GM20431 (cell line): ENCODE data around the gene ACSM2A.
"Not testable (repeated sequence)": the region's sequence is repeated elsewhere in the genome, so short reads cannot be mapped to it uniquely, and the experiment has no call there.

Experiments
- in situ Hi-C: fragments of 300-500 bp; cut with MseI, MboI; formaldehyde crosslinking; loops from one replicate; pipeline ENCODE4 v1.15.0; 2020; ENCODE audit warnings: low sequenced_read_pairs; ENCODE audit not compliant: unreplicated experiment

ACSM2A gene

GRCh38 chr16:20536669-20537068, 85.3 kb downstream of the ACSM2A start:
- in situ Hi-C loops = not testable (repeated sequence)
